ENCODE measurements around the gene WBP1L.
A peak's percentile ranks its signal among the peaks of the same experiment; 100 is the strongest.
"Not testable (repeated sequence)": the region's sequence is repeated elsewhere in the genome, so short reads cannot be mapped to it uniquely, and the experiment has no call there.

The WBP1L gene

DNA sequence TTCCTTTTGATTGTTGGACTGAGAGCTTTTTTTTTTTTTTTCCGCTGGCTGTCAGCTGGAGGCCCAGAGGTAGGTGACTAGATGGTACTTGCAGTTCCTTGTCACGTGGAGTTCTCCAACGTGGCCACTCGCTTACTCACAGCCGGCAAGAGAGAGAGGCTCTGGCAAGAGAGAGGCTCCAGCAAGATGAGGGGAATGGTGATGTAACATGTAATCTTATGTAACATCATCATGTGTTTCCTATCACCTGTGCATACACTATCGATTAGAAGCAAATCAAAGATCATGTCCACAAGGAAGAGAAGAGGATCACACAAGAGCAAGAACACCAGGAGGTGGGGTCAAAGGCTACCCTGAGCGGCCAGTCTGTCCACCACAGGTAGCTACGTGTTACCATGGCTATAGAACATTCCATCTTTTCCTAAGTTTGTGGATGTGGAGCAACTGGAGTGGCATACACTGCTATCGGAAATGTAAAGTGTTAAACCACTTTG, 106.3 kb downstream of the WBP1L start:
- H3K36me3 ChIP-seq (ENCODE audit: control insufficient read depth in 1 of 2, insufficient read depth in 2 of 2, low read length in 2 of 2): no peaks in the 10 kb centered on the region
- H2BK120ac ChIP-seq (ENCODE audit: insufficient read depth, low read length, poor library complexity): no peak overlapping the region
- peaks cover 2% of the 10 kb centered on the region for H3K79me2 ChIP-seq (ENCODE audit: control insufficient read depth, insufficient read depth, low read length, poor library complexity)
- H2BK12ac ChIP-seq (ENCODE audit: low read length): no peak overlapping the region
- no peaks in the 10 kb centered on the region for H3K4me1 ChIP-seq (ENCODE audit: control insufficient read depth in 1 of 2, insufficient read depth in 2 of 2, low read length in 2 of 2)
- no peak overlapping the region for H2AFZ ChIP-seq (ENCODE audit: insufficient read depth, low read length, poor library complexity)
- no peak overlapping the region for H3K4me3 ChIP-seq (ENCODE audit: low read depth, low read length)
- H3K4ac ChIP-seq (ENCODE audit: low read depth, low read length): no peak overlapping the region
- no peaks in the 10 kb centered on the region for H3K27me3 ChIP-seq (ENCODE audit: insufficient read depth, low read length)
- no peak overlapping the region for H2BK5ac ChIP-seq (ENCODE audit: low read depth, low read length, poor library complexity)
- peak; percentile 5 to 42 for DNase-seq
- no peak overlapping the region for H3K9ac ChIP-seq (ENCODE audit: low read length)
- H3K4me2 ChIP-seq (ENCODE audit: low read length): no peak overlapping the region
- WGBS (ENCODE audit: extremely low coverage, insufficient coverage, insufficient read length): no CpG with 5 or more reads among the region's 9 CpGs
- no peak overlapping the region for H3K14ac ChIP-seq (ENCODE audit: low read length)
- no peak overlapping the region for H3K27ac ChIP-seq (ENCODE audit: low read depth, low read length)
- peaks cover 5% of the 10 kb centered on the region for H3K79me1 ChIP-seq (ENCODE audit: low read length)
- H3K23ac ChIP-seq (ENCODE audit: low read length): no peak overlapping the region
- H2AK5ac ChIP-seq (ENCODE audit: low read length): no peak overlapping the region
- H3K9me3 ChIP-seq (ENCODE audit: insufficient read depth, low read depth, low read length): peaks cover 8% of the 10 kb centered on the region
- H4K8ac ChIP-seq (ENCODE audit: low read depth, low read length): no peak overlapping the region
- H4K91ac ChIP-seq (ENCODE audit: low read depth, low read length): no peak overlapping the region
- no peak overlapping the region for H4K12ac ChIP-seq (ENCODE audit: low read depth, low read length)
- no peak overlapping the region for H3K18ac ChIP-seq (ENCODE audit: low read length)

DNA sequence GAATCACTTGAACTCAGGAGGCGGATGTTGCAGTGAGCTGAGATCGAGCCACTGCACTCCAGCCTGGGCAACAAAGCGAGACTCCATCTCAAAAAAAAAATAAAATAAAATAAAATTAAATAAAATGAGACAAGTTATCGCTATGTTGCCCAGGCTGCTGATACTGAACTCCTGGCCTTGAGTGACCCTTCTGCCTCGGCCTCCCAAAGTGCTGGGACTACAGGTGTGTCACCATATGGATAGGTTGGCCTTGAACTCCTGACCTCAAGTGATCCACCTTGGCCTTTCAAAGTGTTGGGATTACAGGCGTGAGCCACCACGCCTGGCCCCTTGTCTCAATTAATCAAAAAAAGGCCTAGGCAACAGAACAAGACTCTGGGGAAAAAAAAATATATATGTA, 109.5 kb downstream of the WBP1L start:
- DNase-seq; H3K23ac ChIP-seq (ENCODE audit: low read length); H3K18ac ChIP-seq (ENCODE audit: low read length); H3K36me3 ChIP-seq (ENCODE audit: control insufficient read depth in 1 of 2, insufficient read depth in 2 of 2, low read length in 2 of 2); H3K4me1 ChIP-seq (ENCODE audit: control insufficient read depth in 1 of 2, insufficient read depth in 2 of 2, low read length in 2 of 2); H3K27ac ChIP-seq (ENCODE audit: low read depth, low read length); H4K91ac ChIP-seq (ENCODE audit: low read depth, low read length); H3K4me2 ChIP-seq (ENCODE audit: low read length); H3K9me3 ChIP-seq (ENCODE audit: insufficient read depth, low read depth, low read length); H3K4ac ChIP-seq (ENCODE audit: low read depth, low read length); H2BK12ac ChIP-seq (ENCODE audit: low read length); H2BK5ac ChIP-seq (ENCODE audit: low read depth, low read length, poor library complexity); H3K79me1 ChIP-seq (ENCODE audit: low read length); H4K12ac ChIP-seq (ENCODE audit: low read depth, low read length); H3K14ac ChIP-seq (ENCODE audit: low read length); H4K8ac ChIP-seq (ENCODE audit: low read depth, low read length); H3K79me2 ChIP-seq (ENCODE audit: control insufficient read depth, insufficient read depth, low read length, poor library complexity); H2AFZ ChIP-seq (ENCODE audit: insufficient read depth, low read length, poor library complexity); H3K27me3 ChIP-seq (ENCODE audit: insufficient read depth, low read length); H2AK5ac ChIP-seq (ENCODE audit: low read length); H2BK120ac ChIP-seq (ENCODE audit: insufficient read depth, low read length, poor library complexity); H3K4me3 ChIP-seq (ENCODE audit: low read depth, low read length); H3K9ac ChIP-seq (ENCODE audit: low read length): not testable (repeated sequence)
- no CpG with 5 or more reads among the region's 7 CpGs for WGBS (ENCODE audit: extremely low coverage, insufficient coverage, insufficient read length)

DNA sequence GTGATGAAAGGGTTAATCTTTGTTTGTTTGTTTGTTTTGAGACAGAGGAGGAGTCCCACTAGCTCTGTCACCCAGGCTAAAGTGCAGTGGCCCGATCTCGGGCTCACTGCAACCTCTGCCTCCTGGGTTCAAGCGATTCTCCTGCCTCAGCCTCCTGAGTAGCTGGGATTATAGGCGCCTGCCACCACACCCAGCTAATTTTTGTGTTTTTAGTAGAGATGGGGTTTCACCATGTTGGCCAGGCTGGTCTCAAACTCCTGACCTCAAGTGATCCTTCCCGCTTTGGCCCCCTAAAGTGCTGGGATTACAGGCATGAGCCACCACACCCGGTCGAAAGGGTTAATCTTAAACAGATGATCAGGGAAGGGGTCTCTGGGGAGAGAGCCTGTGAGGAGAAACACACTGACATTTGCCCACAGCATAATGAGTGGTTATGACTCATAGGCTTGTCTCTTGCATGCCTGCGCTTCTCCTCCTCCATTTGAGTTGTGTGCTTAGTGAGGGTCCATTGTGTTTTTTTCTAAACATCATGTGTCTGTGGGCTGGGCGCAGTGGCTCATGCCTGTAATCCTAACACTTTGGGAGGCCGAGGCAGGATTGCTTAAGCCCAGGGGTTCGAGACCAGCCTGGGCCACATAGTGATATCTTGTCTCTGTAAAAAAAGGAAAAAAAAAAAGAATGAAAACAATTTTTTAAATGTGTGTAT, 112.1 kb downstream of the WBP1L start:
- H4K91ac ChIP-seq (ENCODE audit: low read depth, low read length): peak overlapping the region; percentile 31
- H3K36me3 ChIP-seq (ENCODE audit: control insufficient read depth in 1 of 2, insufficient read depth in 2 of 2, low read length in 2 of 2); H4K8ac ChIP-seq (ENCODE audit: low read depth, low read length); H2AFZ ChIP-seq (ENCODE audit: insufficient read depth, low read length, poor library complexity); H3K23ac ChIP-seq (ENCODE audit: low read length); H3K9ac ChIP-seq (ENCODE audit: low read length); H3K4me1 ChIP-seq (ENCODE audit: control insufficient read depth in 1 of 2, insufficient read depth in 2 of 2, low read length in 2 of 2); H3K27me3 ChIP-seq (ENCODE audit: insufficient read depth, low read length); H3K14ac ChIP-seq (ENCODE audit: low read length); H2AK5ac ChIP-seq (ENCODE audit: low read length); H3K4me3 ChIP-seq (ENCODE audit: low read depth, low read length); H3K4me2 ChIP-seq (ENCODE audit: low read length); H3K9me3 ChIP-seq (ENCODE audit: insufficient read depth, low read depth, low read length); H3K4ac ChIP-seq (ENCODE audit: low read depth, low read length); H3K79me1 ChIP-seq (ENCODE audit: low read length); H3K79me2 ChIP-seq (ENCODE audit: control insufficient read depth, insufficient read depth, low read length, poor library complexity); H3K18ac ChIP-seq (ENCODE audit: low read length): not testable (repeated sequence)
- H2BK12ac ChIP-seq (ENCODE audit: low read length): peak overlapping the region; percentile 58
- no CpG with 5 or more reads among the region's 11 CpGs for WGBS (ENCODE audit: extremely low coverage, insufficient coverage, insufficient read length)
- H4K12ac ChIP-seq (ENCODE audit: low read depth, low read length): peak overlapping the region; percentile 56
- DNase-seq: peak; percentile 19 to 53
- H2BK5ac ChIP-seq (ENCODE audit: low read depth, low read length, poor library complexity): peak overlapping the region; percentile 68
- H3K27ac ChIP-seq (ENCODE audit: low read depth, low read length): peak overlapping the region; percentile 78
- H2BK120ac ChIP-seq (ENCODE audit: insufficient read depth, low read length, poor library complexity): peak overlapping the region; percentile 35

DNA sequence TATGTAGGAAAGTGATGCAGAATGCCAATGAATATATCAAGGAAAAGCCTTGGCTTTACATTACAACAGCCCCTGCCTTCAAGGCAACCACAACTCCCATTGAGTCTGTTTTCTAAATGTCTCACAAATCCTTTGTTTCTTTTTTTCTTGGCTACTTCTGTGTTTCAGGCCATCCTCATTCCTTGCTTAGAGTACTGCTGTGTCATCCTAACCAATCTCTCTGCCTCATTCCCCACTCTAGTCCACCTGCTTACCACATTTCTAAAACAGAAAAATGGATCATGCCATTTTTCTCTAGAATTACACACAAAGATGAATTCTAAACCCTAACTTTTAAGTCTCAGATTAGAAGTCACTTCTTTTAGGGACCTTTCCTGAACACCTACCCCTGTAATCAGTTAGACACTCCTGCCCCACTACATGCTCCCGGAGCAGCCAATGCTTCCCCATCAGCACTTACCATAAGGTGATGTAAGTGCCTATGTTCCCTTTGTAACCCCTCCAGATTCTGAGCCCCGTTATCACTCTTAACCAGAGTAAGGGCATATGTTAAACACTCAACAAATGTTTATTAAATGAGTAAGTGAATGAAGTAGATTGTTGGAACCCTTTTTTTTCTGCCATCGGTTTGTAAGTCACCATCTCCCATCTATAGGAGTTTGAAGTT, 113.1 kb downstream of the WBP1L start:
- H3K36me3 ChIP-seq (ENCODE audit: control insufficient read depth in 1 of 2, insufficient read depth in 2 of 2, low read length in 2 of 2): peaks cover 0 to 4% of the 10 kb centered on the region in 2 experiments
- H2BK12ac ChIP-seq (ENCODE audit: low read length): peak overlapping the region; percentile 43
- H3K79me2 ChIP-seq (ENCODE audit: control insufficient read depth, insufficient read depth, low read length, poor library complexity): peaks cover 2% of the 10 kb centered on the region
- no peak overlapping the region for H3K14ac ChIP-seq (ENCODE audit: low read length)
- no peak overlapping the region for H3K4ac ChIP-seq (ENCODE audit: low read depth, low read length)
- no peak overlapping the region for H3K9ac ChIP-seq (ENCODE audit: low read length)
- no peak overlapping the region for H2AFZ ChIP-seq (ENCODE audit: insufficient read depth, low read length, poor library complexity)
- no peak overlapping the region for H3K23ac ChIP-seq (ENCODE audit: low read length)
- no peaks in the 10 kb centered on the region for H3K9me3 ChIP-seq (ENCODE audit: insufficient read depth, low read depth, low read length)
- H4K12ac ChIP-seq (ENCODE audit: low read depth, low read length): no peak overlapping the region
- H3K18ac ChIP-seq (ENCODE audit: low read length): peak overlapping the region; percentile 54
- no peak overlapping the region for H2BK120ac ChIP-seq (ENCODE audit: insufficient read depth, low read length, poor library complexity)
- H4K91ac ChIP-seq (ENCODE audit: low read depth, low read length): no peak overlapping the region
- peaks cover 8% of the 10 kb centered on the region for H3K79me1 ChIP-seq (ENCODE audit: low read length)
- no peak for DNase-seq
- no peak overlapping the region for H3K4me3 ChIP-seq (ENCODE audit: low read depth, low read length)
- WGBS (ENCODE audit: extremely low coverage, insufficient coverage, insufficient read length): no CpG with 5 or more reads among the region's 3 CpGs
- H2AK5ac ChIP-seq (ENCODE audit: low read length): peak overlapping the region; percentile 69
- no peaks in the 10 kb centered on the region for H3K27me3 ChIP-seq (ENCODE audit: insufficient read depth, low read length)
- no peak overlapping the region for H4K8ac ChIP-seq (ENCODE audit: low read depth, low read length)
- H3K4me1 ChIP-seq (ENCODE audit: control insufficient read depth in 1 of 2, insufficient read depth in 2 of 2, low read length in 2 of 2): no peaks in the 10 kb centered on the region
- no peak overlapping the region for H3K4me2 ChIP-seq (ENCODE audit: low read length)
- H2BK5ac ChIP-seq (ENCODE audit: low read depth, low read length, poor library complexity): no peak overlapping the region
- no peak overlapping the region for H3K27ac ChIP-seq (ENCODE audit: low read depth, low read length)
